Measurements from ENCODE around the gene TRPC1. TPM values are rescaled to one million over a fixed set of nuclear protein-coding genes. Genes with fewer than 3 reads are reported as not detected.

The TRPC1 gene
- total and polyA plus RNA-seq, 2 experiments from 2014 or later = 7.0 to 36.6 TPM

GRCh38 chr3:142852009-142852408 lies 128.2 kb downstream of the TRPC1 start:
- ATAC-seq = no peak
- Mint-ChIP-seq H3K27me3 (ENCODE audit: insufficient read depth, low read depth, poor library complexity) (no peaks in the 10 kb centered on the region), H3K27ac (no peak overlapping the region), H3K36me3 (ENCODE audit: low read depth) (no peaks in the 10 kb centered on the region), H3K4me3 (no peak overlapping the region), H3K4me1 (peaks cover 32% of the 10 kb centered on the region), H3K9me3 (no peaks in the 10 kb centered on the region)
- TF ChIP-seq JUNB (IDR thresholded peaks at IDR 0.05; ENCODE audit: unreplicated experiment) = no peak
- 0 out of 2 replicates have a peak, but pooled peaks cover 4% of the 10 kb centered on the region for H3K36me3 ChIP-seq (ENCODE audit: insufficient read depth)
- no peak overlapping the region for H3K4me3 ChIP-seq
- H4K20me1 ChIP-seq (replicated peaks; ENCODE audit: insufficient read depth) = no peaks in the 10 kb centered on the region; the same call in 1 of the 2 replicates
- DNase-seq (ENCODE audit: low spot score) = no peak
- peaks cover 20% of the 10 kb centered on the region for H3K4me1 ChIP-seq (ENCODE audit: insufficient read depth)
- peaks cover 4% of the 10 kb centered on the region; the same call in 1 of the 2 replicates for H3F3A ChIP-seq (replicated peaks; ENCODE audit: low read depth)
- no peak overlapping the region for H2AFZ ChIP-seq
- no peaks in the 10 kb centered on the region for H3K9me2 ChIP-seq (ENCODE audit: insufficient read depth)
- no peaks in the 10 kb centered on the region for H3K79me2 ChIP-seq (replicated peaks; ENCODE audit: insufficient read depth)
- H3K27me3 ChIP-seq (ENCODE audit: insufficient read depth) = no peaks in the 10 kb centered on the region
- no peak overlapping the region for H3K27ac ChIP-seq (ENCODE audit: low read depth)
- no peak overlapping the region for H3K4me2 ChIP-seq

GRCh38 chr3:142853270-142854168 lies 129.7 kb downstream of the TRPC1 start:
- H3K27me3 Mint-ChIP-seq (ENCODE audit: insufficient read depth, low read depth, poor library complexity) = no peaks in the 10 kb centered on the region
- H3K4me1 Mint-ChIP-seq = peaks cover 43% of the 10 kb centered on the region
- no peaks in the 10 kb centered on the region for H3K9me3 Mint-ChIP-seq
- H3K27ac ChIP-seq (ENCODE audit: low read depth) = no peak overlapping the region
- no peaks in the 10 kb centered on the region; the same call in 1 of the 2 replicates for H4K20me1 ChIP-seq (replicated peaks; ENCODE audit: insufficient read depth)
- no peaks in the 10 kb centered on the region for H3K9me2 ChIP-seq (ENCODE audit: insufficient read depth)
- peaks cover 20% of the 10 kb centered on the region for H3K4me1 ChIP-seq (ENCODE audit: insufficient read depth)
- H3K27me3 ChIP-seq (ENCODE audit: insufficient read depth) = no peaks in the 10 kb centered on the region
- 0 out of 2 replicates have a peak overlapping the region, but pooled peaks have one; percentile 0 for H3K27ac Mint-ChIP-seq
- peak overlapping the region; percentile 56 for H2AFZ ChIP-seq
- H3K4me3 Mint-ChIP-seq = no peak overlapping the region
- no peak overlapping the region for H3K4me3 ChIP-seq
- no peaks in the 10 kb centered on the region for H3K79me2 ChIP-seq (replicated peaks; ENCODE audit: insufficient read depth)
- ATAC-seq (no peak), DNase-seq (ENCODE audit: low spot score) (no peak)
- H3K36me3 ChIP-seq (ENCODE audit: insufficient read depth) = 0 out of 2 replicates have a peak, but pooled peaks cover 4% of the 10 kb centered on the region
- peak overlapping the region; percentile 64 for H3K4me2 ChIP-seq
- H3K36me3 Mint-ChIP-seq (ENCODE audit: low read depth) = no peaks in the 10 kb centered on the region
- H3F3A ChIP-seq (replicated peaks; ENCODE audit: low read depth) = peaks cover 4% of the 10 kb centered on the region; the same call in 1 of the 2 replicates
- TF ChIP-seq ZNF462 (CRISPR knock-in tag; IDR thresholded peaks at IDR 0.05) (no peak), ZNF114 (CRISPR knock-in tag; IDR thresholded peaks at IDR 0.05) (no peak), ZNF331 (CRISPR knock-in tag; IDR thresholded peaks at IDR 0.05; ENCODE audit: low read depth) (no peak), STAT1 (IDR thresholded peaks at IDR 0.05; ENCODE audit: unreplicated experiment) (no peak), REST (IDR thresholded peaks at IDR 0.05; ENCODE audit: unreplicated experiment) (no peak), NANOG (IDR thresholded peaks at IDR 0.05; ENCODE audit: borderline replicate concordance) (no peak), CREB1 (CRISPR knock-in tag; IDR thresholded peaks at IDR 0.05; ENCODE audit: low read depth) (no peak), CTCF (conservative IDR thresholded peaks at IDR 0.05; ENCODE audit: low read depth in 2 of 2) (no peak)
